ENCODE results near the gene ATP6V0D1. TPM values are rescaled to one million over a fixed set of nuclear protein-coding genes. Genes with fewer than 3 reads are reported as not detected.

The ATP6V0D1 gene
- total RNA-seq, 1 experiment from 2014 or later, result 43.0 TPM

DNA sequence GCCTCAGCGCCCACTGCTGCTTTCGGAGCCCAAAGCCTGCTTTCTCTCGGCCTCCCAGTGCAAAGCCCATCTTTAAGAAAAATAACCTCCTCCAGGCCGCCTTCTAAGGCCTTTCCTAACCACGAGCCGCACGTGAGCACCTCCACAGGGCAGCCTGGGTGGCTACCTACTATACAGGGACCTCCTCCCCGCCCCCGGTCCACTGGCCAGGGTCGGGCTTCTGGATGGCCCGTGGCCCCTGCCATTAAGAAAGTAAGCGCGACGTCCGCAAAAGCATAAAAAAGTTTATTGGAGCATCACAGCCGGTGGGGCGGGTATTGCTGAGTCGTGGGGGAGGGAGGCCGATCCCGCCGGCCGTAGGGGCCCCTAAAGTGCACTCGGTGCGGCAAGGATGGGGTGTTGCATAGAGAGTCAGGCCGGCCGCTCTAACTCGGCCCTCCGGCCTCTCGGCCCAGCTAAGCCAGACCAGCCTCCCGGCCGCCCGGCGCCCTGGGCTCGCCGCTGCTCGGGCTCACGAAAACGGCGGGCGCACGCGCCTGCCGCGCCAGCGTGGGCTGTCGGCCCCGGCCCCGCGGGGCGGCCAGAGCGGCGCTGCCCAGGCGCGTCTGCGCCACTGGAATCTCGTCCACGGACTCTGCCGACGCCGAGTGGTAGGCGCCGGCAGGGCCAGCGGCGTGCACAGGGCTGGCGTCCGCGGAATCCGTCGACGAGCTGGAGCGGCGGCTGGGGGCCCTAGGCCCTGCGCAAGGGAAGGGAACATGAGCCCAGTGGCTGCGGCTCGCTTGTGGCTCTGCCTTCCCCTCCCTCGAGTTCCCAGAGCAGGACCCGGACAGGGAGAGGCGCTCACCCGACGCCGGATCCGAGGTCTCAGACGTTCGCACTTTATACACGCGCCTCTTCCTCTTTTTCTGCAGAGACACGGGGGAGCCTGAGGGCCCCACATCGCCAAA is 86.5 kb downstream of the ATP6V0D1 start:
- Histone ChIP-seq H3K27me3 (ENCODE audit: insufficient read depth, low read length) (peaks cover 25% of the 10 kb centered on the region; the same call in 1 of the 2 replicates), H3K18ac (ENCODE audit: insufficient read length, low read depth, low read length) (peak overlapping the region; percentile 29), H3K56ac (ENCODE audit: insufficient read length, low read depth, low read length) (no peak overlapping the region), H3K79me1 (ENCODE audit: insufficient read depth, low read depth, low read length, poor library complexity, severe bottlenecking) (no peaks in the 10 kb centered on the region), H3K4ac (ENCODE audit: low read depth, low read length) (no peak overlapping the region), H3K14ac (ENCODE audit: insufficient read depth, low read length) (peak overlapping the region; percentile 20), H4K20me1 (ENCODE audit: control insufficient read depth, insufficient read depth, insufficient read length) (peaks cover 2% of the 10 kb centered on the region), H3K23me2 (ENCODE audit: insufficient read length, low read depth, low read length, poor library complexity, severe bottlenecking) (peaks cover 3% of the 10 kb centered on the region), H2BK20ac (ENCODE audit: low read depth, low read length, poor library complexity, severe bottlenecking) (no peak overlapping the region), H2BK12ac (ENCODE audit: insufficient read length, low read depth, low read length) (no peak overlapping the region), H3K4me2 (ENCODE audit: insufficient read depth, insufficient read length, low read length) (peak overlapping the region; percentile 12), H2BK120ac (ENCODE audit: low read depth, low read length, poor library complexity, severe bottlenecking) (no peak overlapping the region), H3K4me1 (ENCODE audit: insufficient read depth, low read length) (no peaks in the 10 kb centered on the region), H4K91ac (ENCODE audit: insufficient read length, low read depth, low read length) (no peak overlapping the region), H4K8ac (replicated peaks; ENCODE audit: insufficient read length, low read depth, low read length) (no peak overlapping the region), H2AFZ (ENCODE audit: low read length) (no peak overlapping the region), H4K5ac (ENCODE audit: insufficient read length, low read depth, low read length) (no peak overlapping the region), H3K27ac (ENCODE audit: insufficient read length, low read depth, low read length) (no peak overlapping the region), H3K9me3 (ENCODE audit: control insufficient read depth, low read depth, low read length) (no peaks in the 10 kb centered on the region), H2BK15ac (ENCODE audit: low read depth, low read length) (no peak overlapping the region), H3K79me2 (ENCODE audit: insufficient read depth, low read length) (no peaks in the 10 kb centered on the region), H3T11ph (ENCODE audit: low read length) (no peak overlapping the region), H2AK5ac (ENCODE audit: insufficient read length, low read length) (no peak overlapping the region), H3K23ac (ENCODE audit: insufficient read length, low read depth, low read length) (no peak overlapping the region), H3K9ac (ENCODE audit: extremely low read depth, insufficient read length, low read length) (no peak overlapping the region), H2BK5ac (ENCODE audit: insufficient read length, low read length) (no peak overlapping the region)
- Mint-ChIP-seq H3K4me1 (peaks cover 13 to 32% of the 10 kb centered on the region in 2 experiments), H3K9me3 (no peaks in the 10 kb centered on the region), H3K36me3 (ENCODE audit: insufficient read depth in 1 of 3, low read depth in 3 of 3) (no peaks in the 10 kb centered on the region), H3K4me3 (peak overlapping the region; percentile 39 to 73), H3K27ac (no peak overlapping the region), H3K27me3 (ENCODE audit: low read depth) (peaks cover 81% of the 10 kb centered on the region)
- no peak for DNase-seq
- WGBS (ENCODE audit: extremely low coverage, insufficient read length, low lambda C conversion rate), result no CpG with 5 or more reads among the region's 88 CpGs
- TF ChIP-seq, protein P1, sequence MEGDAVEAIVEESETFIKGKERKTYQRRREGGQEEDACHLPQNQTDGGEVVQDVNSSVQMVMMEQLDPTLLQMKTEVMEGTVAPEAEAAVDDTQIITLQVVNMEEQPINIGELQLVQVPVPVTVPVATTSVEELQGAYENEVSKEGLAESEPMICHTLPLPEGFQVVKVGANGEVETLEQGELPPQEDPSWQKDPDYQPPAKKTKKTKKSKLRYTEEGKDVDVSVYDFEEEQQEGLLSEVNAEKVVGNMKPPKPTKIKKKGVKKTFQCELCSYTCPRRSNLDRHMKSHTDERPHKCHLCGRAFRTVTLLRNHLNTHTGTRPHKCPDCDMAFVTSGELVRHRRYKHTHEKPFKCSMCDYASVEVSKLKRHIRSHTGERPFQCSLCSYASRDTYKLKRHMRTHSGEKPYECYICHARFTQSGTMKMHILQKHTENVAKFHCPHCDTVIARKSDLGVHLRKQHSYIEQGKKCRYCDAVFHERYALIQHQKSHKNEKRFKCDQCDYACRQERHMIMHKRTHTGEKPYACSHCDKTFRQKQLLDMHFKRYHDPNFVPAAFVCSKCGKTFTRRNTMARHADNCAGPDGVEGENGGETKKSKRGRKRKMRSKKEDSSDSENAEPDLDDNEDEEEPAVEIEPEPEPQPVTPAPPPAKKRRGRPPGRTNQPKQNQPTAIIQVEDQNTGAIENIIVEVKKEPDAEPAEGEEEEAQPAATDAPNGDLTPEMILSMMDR (conservative IDR thresholded peaks at IDR 0.05), result no peak

Data from H9 (cell line).